ENCODE results near the gene TUBA4A. TPM values are rescaled to one million over a fixed set of nuclear protein-coding genes. Genes with fewer than 3 reads are reported as not detected.

The TUBA4A gene
- 4.9 TPM for polyA plus RNA-seq (2013, experiment 1 of 2)
- polyA plus RNA-seq (2013, experiment 2 of 2), result 2.5 TPM

- H3K4me3 ChIP-seq (ENCODE audit: extremely low read depth, insufficient read depth, low read length, poor library complexity, severe bottlenecking), result peak within 1 kb of the TSS; percentile 34
- WGBS, 2 experiments (ENCODE audit: insufficient coverage in 2 of 2), result 1 to 2% methylated on average over 63 to 71 of the region's 76 CpGs
- H3K9me3 ChIP-seq (ENCODE audit: control insufficient read depth, low read length), result no peaks in the 10 kb centered on the region
- H3K27ac ChIP-seq (ENCODE audit: low read depth, low read length, severe bottlenecking), result no peak within 1 kb of the TSS
- no peaks in the 10 kb centered on the region for H3K36me3 ChIP-seq (ENCODE audit: control insufficient read depth, insufficient read depth, low read length)
- H3K4me1 ChIP-seq (ENCODE audit: control insufficient read depth, insufficient read depth, low read length, poor library complexity, severe bottlenecking), result peaks cover 34% of the 10 kb centered on the region
Measured at GRCh38 chr2:219253753-219254589, at the start of gene TUBA4A. Gene TUBA4A, minus strand, starts transcription at chr2:219253918. Its CDS starts 60 bp downstream, at chr2:219253858.

- Histone ChIP-seq H3K9me3 (ENCODE audit: control insufficient read depth, low read length) (no peaks in the 10 kb centered on the region), H3K36me3 (ENCODE audit: control insufficient read depth, insufficient read depth, low read length) (peaks cover 54% of the 10 kb centered on the region), H3K27ac (ENCODE audit: low read depth, low read length, severe bottlenecking) (no peak overlapping the region), H3K4me3 (ENCODE audit: extremely low read depth, insufficient read depth, low read length, poor library complexity, severe bottlenecking) (no peak overlapping the region), H3K4me1 (ENCODE audit: control insufficient read depth, insufficient read depth, low read length, poor library complexity, severe bottlenecking) (peaks cover 3% of the 10 kb centered on the region)
- WGBS, 2 experiments (ENCODE audit: insufficient coverage in 2 of 2), result 84 to 90% methylated on average over 9 to 11 of the region's 11 CpGs
Measured at GRCh38 chr2:219302412-219302968, 48.8 kb upstream of the TUBA4A start.

GRCh38 chr2:219300022-219300421, 46.3 kb upstream of the TUBA4A start:
- Histone ChIP-seq H3K4me3 (ENCODE audit: extremely low read depth, insufficient read depth, low read length, poor library complexity, severe bottlenecking) (no peak overlapping the region), H3K9me3 (ENCODE audit: control insufficient read depth, low read length) (no peaks in the 10 kb centered on the region), H3K4me1 (ENCODE audit: control insufficient read depth, insufficient read depth, low read length, poor library complexity, severe bottlenecking) (no peaks in the 10 kb centered on the region), H3K36me3 (ENCODE audit: control insufficient read depth, insufficient read depth, low read length) (peaks cover 59% of the 10 kb centered on the region), H3K27ac (ENCODE audit: low read depth, low read length, severe bottlenecking) (no peak overlapping the region)
- WGBS, 2 experiments (ENCODE audit: insufficient coverage in 2 of 2), result 87 to 93% methylated on average over 3 of the region's 5 CpGs

- Histone ChIP-seq H3K9me3 (ENCODE audit: control insufficient read depth, low read length) (no peaks in the 10 kb centered on the region), H3K27ac (ENCODE audit: low read depth, low read length, severe bottlenecking) (no peak overlapping the region), H3K4me3 (ENCODE audit: extremely low read depth, insufficient read depth, low read length, poor library complexity, severe bottlenecking) (no peak overlapping the region), H3K36me3 (ENCODE audit: control insufficient read depth, insufficient read depth, low read length) (peaks cover 59% of the 10 kb centered on the region), H3K4me1 (ENCODE audit: control insufficient read depth, insufficient read depth, low read length, poor library complexity, severe bottlenecking) (peaks cover 3% of the 10 kb centered on the region)
- WGBS, 2 experiments (ENCODE audit: insufficient coverage in 2 of 2), result 90 to 93% methylated on average over 4 to 5 of the region's 6 CpGs
Measured at GRCh38 chr2:219299372-219299760, 45.6 kb upstream of the TUBA4A start.

DNA sequence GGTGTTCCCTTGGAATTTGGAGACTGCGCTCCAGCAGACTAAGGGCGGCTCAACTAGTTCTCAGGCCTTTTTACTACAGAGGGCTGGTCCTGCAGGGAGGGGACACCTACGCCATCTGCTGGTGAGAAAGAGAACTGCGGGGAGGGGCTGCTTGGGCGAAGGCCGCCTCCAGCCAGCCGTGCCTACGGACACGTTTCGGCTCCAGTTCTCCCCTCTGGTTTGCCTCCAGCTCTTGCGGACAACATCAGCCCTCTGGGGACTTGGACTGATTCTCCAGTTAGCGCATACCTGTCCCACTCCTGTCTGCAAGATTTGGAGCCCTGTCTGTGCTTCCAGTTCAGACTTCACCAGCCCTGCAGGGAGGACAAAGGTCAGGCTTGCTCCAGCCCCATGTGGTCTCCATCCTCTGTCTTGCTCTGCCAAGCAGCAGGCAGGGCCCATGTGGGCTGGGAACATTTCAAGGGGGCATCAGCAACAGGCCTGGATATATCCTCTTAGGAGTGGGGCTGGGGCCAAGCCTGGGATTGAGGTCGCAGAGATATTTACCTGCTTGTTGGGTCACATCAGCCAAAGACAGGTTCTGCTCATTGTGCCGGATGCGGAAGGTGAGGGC, 45.1 kb upstream of the TUBA4A start:
- Histone ChIP-seq H3K36me3 (ENCODE audit: control insufficient read depth, insufficient read depth, low read length) (peaks cover 55% of the 10 kb centered on the region), H3K4me1 (ENCODE audit: control insufficient read depth, insufficient read depth, low read length, poor library complexity, severe bottlenecking) (peaks cover 4% of the 10 kb centered on the region), H3K27ac (ENCODE audit: low read depth, low read length, severe bottlenecking) (no peak overlapping the region), H3K4me3 (ENCODE audit: extremely low read depth, insufficient read depth, low read length, poor library complexity, severe bottlenecking) (no peak overlapping the region), H3K9me3 (ENCODE audit: control insufficient read depth, low read length) (no peaks in the 10 kb centered on the region)
- WGBS, 2 experiments (ENCODE audit: insufficient coverage in 2 of 2), result 29 to 39% methylated on average over 14 to 15 of the region's 15 CpGs

DNA sequence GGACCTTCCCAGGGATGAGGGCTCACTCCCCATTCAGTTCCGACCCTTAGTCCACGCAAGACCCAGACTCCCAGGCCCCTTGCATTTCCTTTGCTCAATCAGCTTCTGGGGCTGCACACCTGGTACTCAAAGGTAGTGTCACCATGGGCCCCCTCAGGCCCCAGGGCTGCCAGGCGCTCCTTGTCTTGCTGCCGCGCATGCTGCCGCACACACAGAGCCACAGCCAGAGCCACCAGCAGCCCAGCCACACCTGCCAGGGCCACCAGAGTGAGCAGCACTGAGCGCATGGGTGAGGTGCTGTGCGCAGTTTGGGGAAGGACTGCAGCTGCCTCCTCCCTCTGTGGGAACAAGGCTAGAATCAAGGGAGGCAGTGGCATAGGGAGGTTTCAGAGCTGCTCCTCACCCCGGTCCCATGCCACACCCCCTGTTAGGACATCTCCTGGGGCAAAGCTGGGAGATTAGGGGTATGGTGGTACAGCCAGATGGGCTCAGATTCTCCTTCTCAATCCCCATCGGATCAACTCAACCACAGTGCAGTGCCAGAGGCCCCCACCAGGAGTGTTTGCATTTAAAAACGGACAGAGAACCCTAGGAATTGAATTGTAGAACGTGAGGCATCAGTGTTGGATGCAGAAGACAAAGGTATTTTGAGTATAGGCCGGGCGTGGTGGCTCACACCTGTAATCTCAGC, 44.2 kb upstream of the TUBA4A start:
- Histone ChIP-seq H3K4me1 (ENCODE audit: control insufficient read depth, insufficient read depth, low read length, poor library complexity, severe bottlenecking) (peaks cover 4% of the 10 kb centered on the region), H3K27ac (ENCODE audit: low read depth, low read length, severe bottlenecking) (no peak overlapping the region), H3K4me3 (ENCODE audit: extremely low read depth, insufficient read depth, low read length, poor library complexity, severe bottlenecking) (no peak overlapping the region), H3K9me3 (ENCODE audit: control insufficient read depth, low read length) (no peaks in the 10 kb centered on the region), H3K36me3 (ENCODE audit: control insufficient read depth, insufficient read depth, low read length) (peaks cover 48% of the 10 kb centered on the region)
- 88 to 91% methylated on average over 11 to 13 of the region's 14 CpGs for WGBS, 2 experiments (ENCODE audit: insufficient coverage in 2 of 2)

DNA sequence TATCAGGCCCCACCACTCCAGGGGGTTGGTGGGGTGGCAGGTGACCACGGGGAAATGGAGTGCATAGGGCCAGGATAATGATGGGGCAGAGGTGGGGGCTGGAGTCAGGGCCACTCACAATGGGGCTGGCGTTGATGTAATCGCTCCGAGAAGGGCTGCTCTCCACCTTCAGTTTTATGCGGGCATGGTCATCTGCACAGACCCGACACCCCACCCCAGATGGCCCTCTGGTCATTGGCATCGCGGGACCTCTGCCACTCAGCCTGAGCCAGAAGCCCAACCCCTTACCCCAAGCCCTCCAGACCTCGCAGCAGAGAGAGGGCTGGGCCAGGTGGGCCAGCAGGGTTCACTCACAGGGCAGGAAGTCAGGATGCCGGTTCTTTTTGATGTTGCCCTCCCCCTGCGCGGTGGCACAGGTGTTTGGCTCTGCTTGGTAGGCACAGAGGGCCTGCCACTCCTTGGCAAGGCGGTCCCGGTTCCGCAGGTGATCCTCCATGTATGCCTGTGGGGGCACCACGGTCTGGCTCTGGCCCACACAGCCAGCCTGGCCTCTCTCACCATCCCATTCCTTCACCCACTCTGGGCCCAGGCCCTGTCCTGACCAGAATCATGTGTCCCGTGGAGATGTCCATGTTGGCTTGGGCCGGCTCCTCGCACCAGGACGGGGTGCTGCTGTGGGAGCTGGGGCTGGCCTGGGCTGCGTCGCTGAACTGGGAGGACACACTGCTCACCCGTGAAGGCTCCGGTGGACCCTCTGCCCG, 43.1 kb upstream of the TUBA4A start:
- 92 to 96% methylated on average over 25 of the region's 25 CpGs for WGBS, 2 experiments (ENCODE audit: insufficient coverage in 2 of 2)
- Histone ChIP-seq H3K27ac (ENCODE audit: low read depth, low read length, severe bottlenecking) (no peak overlapping the region), H3K9me3 (ENCODE audit: control insufficient read depth, low read length) (no peaks in the 10 kb centered on the region), H3K36me3 (ENCODE audit: control insufficient read depth, insufficient read depth, low read length) (peaks cover 43% of the 10 kb centered on the region), H3K4me3 (ENCODE audit: extremely low read depth, insufficient read depth, low read length, poor library complexity, severe bottlenecking) (no peak overlapping the region), H3K4me1 (ENCODE audit: control insufficient read depth, insufficient read depth, low read length, poor library complexity, severe bottlenecking) (peaks cover 4% of the 10 kb centered on the region)

DNA sequence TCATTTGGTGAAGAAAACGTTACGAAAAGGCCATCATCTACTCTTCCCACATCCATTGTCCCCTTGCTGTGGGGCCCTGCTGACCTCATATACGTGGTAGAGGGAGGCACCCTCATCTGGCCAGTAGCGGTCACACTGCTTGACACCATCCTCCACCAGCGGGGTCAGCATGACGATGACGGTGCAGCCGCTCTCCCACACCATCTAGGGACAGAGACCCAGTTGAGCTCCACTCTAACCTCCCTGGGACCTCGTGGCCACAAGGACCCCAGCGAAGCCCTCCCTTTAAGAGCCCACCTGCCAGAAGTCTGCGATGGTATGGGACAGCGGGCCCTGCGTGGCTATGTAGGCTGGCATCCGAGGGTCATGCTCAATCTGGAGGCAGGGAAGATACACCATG, 42.4 kb upstream of the TUBA4A start:
- Histone ChIP-seq H3K27ac (ENCODE audit: low read depth, low read length, severe bottlenecking) (no peak overlapping the region), H3K36me3 (ENCODE audit: control insufficient read depth, insufficient read depth, low read length) (peaks cover 45% of the 10 kb centered on the region), H3K9me3 (ENCODE audit: control insufficient read depth, low read length) (no peaks in the 10 kb centered on the region), H3K4me3 (ENCODE audit: extremely low read depth, insufficient read depth, low read length, poor library complexity, severe bottlenecking) (no peak overlapping the region), H3K4me1 (ENCODE audit: control insufficient read depth, insufficient read depth, low read length, poor library complexity, severe bottlenecking) (peaks cover 4% of the 10 kb centered on the region)
- 92 to 95% methylated on average over 7 to 9 of the region's 14 CpGs for WGBS, 2 experiments (ENCODE audit: insufficient coverage in 2 of 2)

- Histone ChIP-seq H3K9me3 (ENCODE audit: control insufficient read depth, low read length) (no peaks in the 10 kb centered on the region), H3K36me3 (ENCODE audit: control insufficient read depth, insufficient read depth, low read length) (peaks cover 37% of the 10 kb centered on the region), H3K4me3 (ENCODE audit: extremely low read depth, insufficient read depth, low read length, poor library complexity, severe bottlenecking) (peak overlapping the region; percentile 37), H3K27ac (ENCODE audit: low read depth, low read length, severe bottlenecking) (no peak overlapping the region), H3K4me1 (ENCODE audit: control insufficient read depth, insufficient read depth, low read length, poor library complexity, severe bottlenecking) (peaks cover 4% of the 10 kb centered on the region)
- WGBS, 2 experiments (ENCODE audit: insufficient coverage in 2 of 2), result 9 to 10% methylated on average over 59 to 63 of the region's 67 CpGs
Measured at GRCh38 chr2:219294356-219295351, 40.9 kb upstream of the TUBA4A start.
